Right lobe of liver (tissue), 6 donors: ENCODE data around the gene PAQR4. TPM values are rescaled to one million over a fixed set of nuclear protein-coding genes. Genes with fewer than 3 reads are reported as not detected.

Experiments
- ATAC-seq, 4 donors: fragments of 200-7000 bp; cut with Tn5 transposase; one replicate each; pipeline ENCODE4 v1.9.1; 2020; ENCODE audit warnings: mild to moderate bottlenecking in 4 of 4, moderate library complexity in 4 of 4
- DNase-seq, 3 donors: peaks; one replicate each; pipeline ENCODE4 v3.0.0-alpha.2; 2020
- H3K27ac ChIP-seq, 3 donors: fragments of 200-600 bp; one replicate each; pipeline ENCODE4 v1.8.0; 2022
- H3K27me3 ChIP-seq, 2 donors: fragments of 200-600 bp; one replicate each; pipeline ENCODE4 v1.8.0; 2022
- H3K36me3 ChIP-seq, 4 donors: fragments of 200-600 bp; sonication (generic) in 1 of 4; one replicate each; pipeline versions ENCODE4 v1.5.1 to v1.8.0; 2017 to 2022; ENCODE audit warnings: control low read depth in 1 of 4
- H3K4me1 ChIP-seq, 4 donors: fragments of 200-600 bp; sonication (generic) in 1 of 4; one replicate each; pipeline versions ENCODE4 v1.5.1 to v1.8.0; 2017 to 2022; ENCODE audit warnings: control low read depth in 1 of 4
- H3K4me3 ChIP-seq, 3 donors: fragments of 200-600 bp; one replicate each; pipeline ENCODE4 v1.8.0; 2022
- H3K9me3 ChIP-seq, 4 donors: fragments of 200-600 bp; sonication (generic) in 1 of 4; one replicate each; pipeline versions ENCODE4 v1.5.1 to v1.8.0; 2017 to 2022; ENCODE audit warnings: control low read depth in 1 of 4
- POLR2A ChIP-seq: fragments of 450-650 bp; IDR thresholded peaks from one replicate; pipeline ENCODE4 v1.6.1; 2017; ENCODE audit warnings: antibody characterized with exemption, mild to moderate bottlenecking
- WGBS: methylation state at CpG from one replicate; pipeline ENCODE4 v1.1.6; 2018; ENCODE audit warnings: low coverage, low lambda C conversion rate; ENCODE audit not compliant: insufficient coverage; ENCODE audit errors: missing lambda C conversion rate; 5-methylcytosine and 5-hydroxymethylcytosine counted together
- intact Hi-C, 2 donors: fragments of 100-400 bp; cut with DNase I; formaldehyde crosslinking; loops; one replicate each; pipeline versions ENCODE4 v1.11.2 to v1.14.1; 2022
- total RNA-seq, 6 experiments: library from RNA; depleted of rRNA in 2 of 6; stranded (reverse); fragments of >200 nt in 2 of 6; fragmentation: NEBNext Ultra II Directional in 3 of 6; extraction: Animal tissue kit (Norgen Biotek cat#: 25700) in 3 of 6; gene quantifications; one replicate each; pipeline versions ENCODE4 v1.1.0 to v1.2.4, GENCODE V29; 2016 to 2023
- TF ChIP-seq, protein P1 (sequence below), 4 donors: fragments of 200-600 bp in 3 of 4; fragments of 450-650 bp in 1 of 4; IDR thresholded peaks; one replicate each; pipeline versions ENCODE4 v1.5.1 to v1.8.0; 2016 to 2022; ENCODE audit warnings: antibody characterized with exemption in 4 of 4, mild to moderate bottlenecking in 2 of 4
- donor health status: DM: no; HTN: yes; CAD: no.
- donor health status: DM: no; HTN: no; CAD: no.
- donor health status: DM: no; HTN: no; CAD: no.
- donor health status: DM: no; HTN: yes; CAD: no.
- donor health status: DM: no; HTN: yes; CAD: no.

The PAQR4 gene
- total RNA-seq, 6 experiments from 2014 or later, result 0.93 to 6.1 (median 3.3) TPM

- TF ChIP-seq, protein P1, sequence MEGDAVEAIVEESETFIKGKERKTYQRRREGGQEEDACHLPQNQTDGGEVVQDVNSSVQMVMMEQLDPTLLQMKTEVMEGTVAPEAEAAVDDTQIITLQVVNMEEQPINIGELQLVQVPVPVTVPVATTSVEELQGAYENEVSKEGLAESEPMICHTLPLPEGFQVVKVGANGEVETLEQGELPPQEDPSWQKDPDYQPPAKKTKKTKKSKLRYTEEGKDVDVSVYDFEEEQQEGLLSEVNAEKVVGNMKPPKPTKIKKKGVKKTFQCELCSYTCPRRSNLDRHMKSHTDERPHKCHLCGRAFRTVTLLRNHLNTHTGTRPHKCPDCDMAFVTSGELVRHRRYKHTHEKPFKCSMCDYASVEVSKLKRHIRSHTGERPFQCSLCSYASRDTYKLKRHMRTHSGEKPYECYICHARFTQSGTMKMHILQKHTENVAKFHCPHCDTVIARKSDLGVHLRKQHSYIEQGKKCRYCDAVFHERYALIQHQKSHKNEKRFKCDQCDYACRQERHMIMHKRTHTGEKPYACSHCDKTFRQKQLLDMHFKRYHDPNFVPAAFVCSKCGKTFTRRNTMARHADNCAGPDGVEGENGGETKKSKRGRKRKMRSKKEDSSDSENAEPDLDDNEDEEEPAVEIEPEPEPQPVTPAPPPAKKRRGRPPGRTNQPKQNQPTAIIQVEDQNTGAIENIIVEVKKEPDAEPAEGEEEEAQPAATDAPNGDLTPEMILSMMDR (IDR thresholded peaks at IDR 0.05), result no peak
- no peak for TF ChIP-seq POLR2A
- WGBS, result 81% methylated on average over 10 of the region's 15 CpGs
- no peaks in the 10 kb centered on the region for H3K9me3 ChIP-seq
- H3K27me3 ChIP-seq, result no peaks in the 10 kb centered on the region
- no peak overlapping the region for H3K4me3 ChIP-seq
- ATAC-seq, result no peak
- intact Hi-C loops, result no loop called here
- no peaks in the 10 kb centered on the region for H3K4me1 ChIP-seq
- no peak for DNase-seq
- H3K27ac ChIP-seq, result no peak overlapping the region
- H3K36me3 ChIP-seq, result peaks cover 0 to 50% (median 10%) of the 10 kb centered on the region in 4 donors
Observed at GRCh38 chr16:2934450-2934849, 34.7 kb upstream of the PAQR4 start.

DNA sequence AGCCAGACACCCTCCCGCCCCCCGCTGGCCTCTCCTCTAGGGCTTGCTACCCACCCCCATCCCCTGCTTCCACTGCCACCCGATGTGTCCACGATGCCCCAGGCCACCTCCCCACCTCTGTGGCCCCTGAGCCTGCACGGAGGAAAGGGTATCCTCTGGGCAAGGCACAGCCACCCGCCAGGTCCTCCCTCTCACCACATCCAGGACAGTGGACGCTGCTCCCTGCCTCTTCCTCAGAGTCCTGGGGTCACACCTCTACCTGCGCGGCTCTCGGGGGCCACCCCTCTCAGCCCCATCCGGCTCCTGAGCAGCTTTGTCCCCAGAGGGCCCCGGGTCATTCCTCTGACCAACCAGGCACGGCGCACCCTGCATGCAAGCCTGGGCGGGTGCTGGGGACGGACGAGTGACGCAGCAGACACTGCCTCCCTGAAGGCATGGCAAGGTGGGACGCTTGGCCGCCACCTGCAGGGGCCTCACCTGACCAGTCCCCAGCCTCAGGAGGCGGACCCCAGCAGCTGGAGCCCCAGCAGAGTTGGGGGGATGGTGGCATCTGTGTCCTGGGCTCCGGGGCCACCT, 32.6 kb upstream of the PAQR4 start:
- intact Hi-C loops, result no loop called here
- TF ChIP-seq, protein P1 (IDR thresholded peaks at IDR 0.05), result no peak
- TF ChIP-seq POLR2A, result no peak
- no peaks in the 10 kb centered on the region for H3K4me1 ChIP-seq
- no peak overlapping the region for H3K27ac ChIP-seq
- H3K9me3 ChIP-seq, result no peaks in the 10 kb centered on the region
- DNase-seq (no peak), ATAC-seq (peak in 1 of 4 donors; percentile 4)
- no peak overlapping the region for H3K4me3 ChIP-seq
- peaks cover 0 to 55% (median 16%) of the 10 kb centered on the region in 4 donors for H3K36me3 ChIP-seq
- no peaks in the 10 kb centered on the region for H3K27me3 ChIP-seq
- 67% methylated on average over 5 of the region's 22 CpGs for WGBS

DNA sequence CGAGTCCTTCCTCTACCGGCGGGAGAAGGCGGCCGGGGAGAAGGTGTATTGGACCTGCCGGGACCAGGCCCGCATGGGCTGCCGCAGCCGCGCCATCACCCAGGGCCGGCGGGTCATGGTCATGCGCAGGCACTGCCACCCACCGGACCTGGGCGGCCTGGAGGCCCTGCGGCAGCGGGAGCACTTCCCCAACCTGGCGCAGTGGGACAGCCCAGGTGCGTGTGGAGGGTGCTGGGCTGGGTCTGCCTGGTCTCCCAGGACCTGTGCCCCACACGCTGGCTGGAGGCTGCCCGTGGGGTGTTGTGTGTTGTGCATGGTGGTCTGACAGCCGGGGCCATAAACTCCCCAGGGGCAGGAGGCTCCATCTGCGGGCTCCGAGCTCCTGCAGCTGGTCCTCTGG, 32.0 kb upstream of the PAQR4 start:
- ATAC-seq (peak in 1 of 4 donors; percentile 20), DNase-seq (no peak)
- Histone ChIP-seq H3K4me1 (no peaks in the 10 kb centered on the region), H3K4me3 (no peak overlapping the region), H3K27ac (no peak overlapping the region), H3K9me3 (no peaks in the 10 kb centered on the region), H3K36me3 (peaks cover 0 to 55% (median 16%) of the 10 kb centered on the region in 4 donors), H3K27me3 (no peaks in the 10 kb centered on the region)
- TF ChIP-seq, protein P1 (IDR thresholded peaks at IDR 0.05), result no peak
- no peak for TF ChIP-seq POLR2A
- WGBS, result no CpG with 5 or more reads among the region's 24 CpGs
- intact Hi-C loops, result no loop called here

- H3K27ac ChIP-seq, result no peak overlapping the region
- H3K27me3 ChIP-seq, result no peaks in the 10 kb centered on the region
- no peaks in the 10 kb centered on the region for H3K4me1 ChIP-seq
- H3K9me3 ChIP-seq, result no peaks in the 10 kb centered on the region
- TF ChIP-seq, protein P1 (IDR thresholded peaks at IDR 0.05), result no peak
- no peak for TF ChIP-seq POLR2A
- no CpG with 5 or more reads among the region's 12 CpGs for WGBS
- intact Hi-C loops, result no loop called here
- no peak overlapping the region for H3K4me3 ChIP-seq
- ATAC-seq (no peak), DNase-seq (no peak)
- H3K36me3 ChIP-seq, result peaks cover 0 to 55% (median 16%) of the 10 kb centered on the region in 4 donors
Observed at GRCh38 chr16:2938206-2938605, 30.9 kb upstream of the PAQR4 start.

DNA sequence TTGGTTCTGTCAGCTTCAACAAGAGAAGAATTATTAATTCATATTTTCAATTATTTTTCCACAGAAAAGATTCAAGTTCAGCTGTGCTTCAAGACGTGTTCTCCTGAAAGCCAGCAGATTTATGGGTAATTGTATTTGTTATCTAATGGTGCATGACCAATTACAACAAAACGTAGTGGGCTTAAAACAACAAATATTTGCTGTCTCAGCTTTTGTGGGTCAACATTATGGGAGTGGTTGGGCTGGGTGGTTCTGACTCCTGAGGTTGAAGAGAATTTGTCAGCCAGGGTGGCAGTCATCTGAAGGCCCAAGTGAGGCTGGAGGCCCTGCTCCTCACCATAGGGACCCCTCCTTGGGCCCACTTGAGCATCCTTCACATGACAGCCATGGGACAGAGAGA, 29.2 kb upstream of the PAQR4 start:
- 78% methylated on average over 2 of the region's 2 CpGs for WGBS
- no peaks in the 10 kb centered on the region for H3K4me1 ChIP-seq
- H3K9me3 ChIP-seq, result no peaks in the 10 kb centered on the region
- intact Hi-C loops, result no loop called here
- no peak overlapping the region for H3K27ac ChIP-seq
- no peak for TF ChIP-seq POLR2A
- TF ChIP-seq, protein P1 (IDR thresholded peaks at IDR 0.05), result no peak
- H3K36me3 ChIP-seq, result peaks cover 0 to 47% (median 15%) of the 10 kb centered on the region in 4 donors
- H3K4me3 ChIP-seq, result no peak overlapping the region
- ATAC-seq (no peak), DNase-seq (no peak)
- H3K27me3 ChIP-seq, result no peaks in the 10 kb centered on the region
